NCI-H2107 (cell line): ENCODE results near the gene ETS1.

ENCODE experiments used
- DNase-seq: peaks from one replicate; lab custom pipeline; 2025; lab: John Stamatoyannopoulos, UW

ETS1 gene

DNA sequence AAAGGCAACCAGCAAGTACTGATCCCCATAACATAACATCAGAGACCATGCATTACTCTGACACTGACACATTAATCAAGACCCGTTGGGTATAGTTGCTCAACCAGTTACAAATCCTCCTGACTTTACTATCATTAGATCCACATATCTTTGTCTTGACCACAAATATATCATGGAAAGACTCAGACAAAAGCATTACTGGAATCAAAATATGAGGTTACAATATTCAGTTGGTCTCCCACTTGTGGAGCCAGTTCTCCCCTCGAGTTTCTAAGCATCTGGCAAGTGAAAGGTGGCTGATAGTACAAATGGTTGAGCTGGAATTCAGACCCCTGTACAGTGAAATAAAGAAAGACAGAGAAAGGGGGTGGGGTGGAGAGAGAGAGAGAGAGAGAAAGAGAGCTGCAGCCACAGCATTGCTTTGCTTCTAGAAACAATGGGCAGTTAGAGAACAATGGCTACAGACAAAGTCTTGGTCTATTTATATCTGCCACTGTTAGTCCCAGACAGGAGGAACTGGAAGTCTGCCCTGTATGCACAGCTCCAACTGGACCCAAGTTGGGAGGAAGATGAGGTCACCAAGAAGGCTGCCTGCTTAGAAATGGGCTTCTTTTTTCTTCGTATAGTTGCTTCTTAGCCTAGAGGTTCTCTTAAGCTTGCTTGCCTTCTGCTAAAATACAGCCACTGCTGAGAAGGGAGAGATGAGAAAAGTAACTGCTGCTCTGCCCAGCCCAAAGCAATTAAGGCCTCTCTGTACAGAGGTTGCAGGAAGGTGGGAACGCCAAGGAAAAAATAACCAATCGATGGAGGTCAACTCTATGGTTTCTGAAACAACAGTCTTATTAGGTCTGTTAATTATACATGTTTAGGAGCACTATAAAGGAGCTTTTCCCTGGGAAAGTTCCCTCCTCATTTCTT is 85.5 kb downstream of the ETS1 start:
- DNase-seq, result no peak

GRCh38 chr11:128501008-128501407 is 86.3 kb downstream of the ETS1 start:
- DNase-seq, result no peak

DNA sequence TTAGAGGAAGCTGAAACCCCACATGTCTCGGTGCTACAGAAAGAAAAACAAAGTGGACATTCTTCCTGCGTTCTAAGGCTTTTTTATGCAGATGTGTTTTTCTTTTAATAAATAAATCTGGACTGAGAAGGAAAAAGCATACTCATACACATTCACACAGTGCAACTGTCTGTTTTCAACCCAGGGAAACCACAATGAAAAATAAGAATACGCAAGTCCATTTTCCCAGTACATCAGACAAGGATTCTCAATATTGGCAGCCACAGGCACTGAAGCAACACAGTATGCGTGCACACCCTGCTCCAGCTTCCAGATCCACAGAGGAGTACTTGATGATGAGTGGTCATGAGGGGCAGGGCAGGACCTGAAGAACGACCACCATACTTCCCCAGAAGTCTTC is 86.9 kb downstream of the ETS1 start:
- DNase-seq, result no peak

DNA sequence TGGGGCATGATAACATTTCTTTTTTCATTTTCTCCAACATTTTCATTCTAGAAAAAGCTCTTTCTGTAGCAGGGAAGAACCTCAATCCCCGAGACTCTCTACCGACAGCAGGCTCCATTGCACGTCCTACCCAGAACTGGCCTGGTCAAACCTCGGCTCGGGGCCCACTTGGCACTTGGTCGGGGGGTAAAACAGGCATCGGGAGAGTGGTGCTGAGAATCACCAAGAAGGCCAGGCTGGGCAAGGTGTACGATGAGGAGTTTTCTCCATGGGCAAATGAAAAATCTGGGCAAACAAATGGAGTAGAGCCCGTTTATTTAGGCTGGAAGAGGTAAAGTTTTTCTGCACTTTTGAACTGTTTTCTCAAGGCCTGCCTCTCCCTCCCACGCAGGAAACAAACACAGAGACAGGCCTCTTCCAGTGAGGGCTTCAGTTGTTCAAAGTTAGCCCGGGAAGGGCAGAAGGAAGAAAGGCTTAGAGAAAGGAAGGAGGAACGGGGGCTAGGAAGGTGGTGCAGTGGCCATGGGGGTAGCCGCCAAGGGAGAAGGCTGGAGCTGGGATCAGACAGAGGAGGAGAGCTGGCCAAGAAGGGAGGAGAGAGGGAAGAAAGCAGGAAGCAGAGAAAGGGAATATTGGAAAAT is 87.6 kb downstream of the ETS1 start:
- DNase-seq, result no peak

DNA sequence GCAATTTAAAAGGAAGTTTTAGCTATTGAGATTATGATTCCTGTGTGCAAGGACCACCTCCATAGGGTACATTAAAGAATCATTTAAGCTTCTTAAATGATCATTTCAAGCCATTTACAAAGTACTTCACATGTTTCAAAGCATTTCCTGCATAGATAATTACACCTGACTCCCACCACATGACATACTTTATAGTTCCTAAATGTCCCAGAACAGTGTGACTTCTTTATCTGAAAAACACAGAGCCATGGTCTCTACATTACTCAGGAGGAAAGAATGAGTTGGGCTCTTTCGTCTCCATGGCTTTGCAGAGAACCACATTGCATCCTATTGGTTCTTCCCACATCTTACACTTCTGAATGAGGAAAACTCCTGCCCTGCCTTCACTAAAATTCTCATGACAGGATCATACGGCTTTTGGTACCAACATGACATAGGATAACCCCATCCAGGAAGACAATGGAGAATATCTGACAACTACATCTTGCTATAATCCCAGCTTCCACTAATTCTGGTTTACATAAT is 88.6 kb downstream of the ETS1 start:
- DNase-seq, result no peak

- no peak for DNase-seq
These were observed 89.6 kb downstream of the ETS1 start for GRCh38 chr11:128497776-128498095.

- no peak for DNase-seq
These were observed 90.1 kb downstream of the ETS1 start for GRCh38 chr11:128497061-128497775.

GRCh38 chr11:128496692-128497060 is 90.7 kb downstream of the ETS1 start:
- no peak for DNase-seq

DNA sequence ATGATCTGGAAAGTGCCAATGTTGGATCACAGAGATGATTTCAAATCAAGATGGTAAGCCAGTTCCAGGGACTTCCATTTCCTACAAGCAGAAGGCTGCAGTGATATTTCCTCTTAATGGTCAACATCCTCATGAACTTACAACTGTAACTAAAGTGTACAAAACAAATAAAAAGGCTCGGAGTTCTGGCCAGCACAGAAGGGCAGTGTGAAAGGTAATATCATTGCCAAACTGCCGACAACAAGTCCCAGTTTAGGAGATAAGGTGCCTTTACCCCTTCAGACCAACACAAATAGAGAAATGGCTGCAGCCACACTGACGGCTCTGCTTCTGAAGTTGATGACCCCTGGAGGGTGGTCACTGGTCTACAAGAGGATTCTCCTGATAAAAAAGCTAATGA is 91.1 kb downstream of the ETS1 start:
- no peak for DNase-seq

GRCh38 chr11:128494418-128495332 is 92.7 kb downstream of the ETS1 start:
- no peak for DNase-seq

GRCh38 chr11:128493570-128493965 is 93.8 kb downstream of the ETS1 start:
- DNase-seq, result no peak

- DNase-seq, result no peak
These were observed 94.3 kb downstream of the ETS1 start for GRCh38 chr11:128492903-128493569.

GRCh38 chr11:128492461-128492860 is 94.9 kb downstream of the ETS1 start:
- DNase-seq, result no peak

DNA sequence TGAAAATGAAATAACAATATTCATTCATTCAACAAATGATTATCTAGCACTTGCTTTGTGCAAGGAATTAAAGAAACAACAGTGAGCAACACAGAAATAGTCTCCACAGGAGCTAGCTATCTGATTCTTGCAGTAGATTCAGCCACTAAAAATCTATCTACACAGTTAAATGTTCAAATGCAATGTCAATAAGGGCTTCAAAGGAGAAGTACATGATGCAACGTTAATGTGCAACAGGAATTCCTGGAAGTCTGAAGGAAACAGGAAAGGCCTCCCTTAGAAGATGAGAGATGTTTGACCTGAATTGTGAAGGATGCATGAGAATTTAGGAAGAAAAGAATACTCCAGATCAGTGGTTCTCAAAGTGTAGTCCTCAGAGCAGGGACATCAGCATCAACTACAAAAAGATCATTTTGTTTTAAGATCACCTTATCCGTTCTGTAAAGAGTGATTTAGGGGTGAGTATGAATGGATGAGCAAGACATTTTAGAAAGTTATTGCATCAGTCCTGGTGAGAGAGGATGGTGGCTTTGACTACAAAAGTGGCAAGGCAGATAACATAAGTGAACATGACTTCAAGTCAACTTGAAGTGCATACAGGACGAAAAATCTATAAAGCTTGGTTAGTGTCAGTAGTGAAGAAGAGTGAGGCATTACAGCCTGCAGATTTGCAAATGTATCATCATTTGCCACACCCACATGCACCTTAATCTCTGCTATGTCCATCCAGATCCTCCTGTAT is 96.0 kb downstream of the ETS1 start:
- no peak for DNase-seq

GRCh38 chr11:128490092-128490491 is 97.3 kb downstream of the ETS1 start:
- no peak for DNase-seq

DNA sequence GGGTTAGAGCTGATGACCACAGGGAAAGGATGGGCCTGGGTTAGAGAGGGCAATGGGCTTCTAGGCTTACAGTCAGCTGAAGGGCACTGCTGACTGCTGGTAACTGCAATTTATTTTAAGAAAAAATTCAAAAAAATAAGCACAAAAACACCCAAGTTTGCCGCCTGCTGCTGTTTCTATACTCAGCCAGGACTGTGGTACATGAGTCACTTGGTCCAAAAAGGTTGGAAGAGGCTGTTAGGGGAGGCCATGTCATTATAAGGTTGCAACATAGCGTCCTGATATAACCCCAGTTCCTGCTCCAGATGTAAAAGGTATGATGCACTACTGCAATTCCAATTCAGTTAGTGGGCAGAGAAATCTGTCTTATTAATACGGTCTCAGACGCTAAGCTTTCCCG is 98.9 kb downstream of the ETS1 start:
- no peak for DNase-seq

DNA sequence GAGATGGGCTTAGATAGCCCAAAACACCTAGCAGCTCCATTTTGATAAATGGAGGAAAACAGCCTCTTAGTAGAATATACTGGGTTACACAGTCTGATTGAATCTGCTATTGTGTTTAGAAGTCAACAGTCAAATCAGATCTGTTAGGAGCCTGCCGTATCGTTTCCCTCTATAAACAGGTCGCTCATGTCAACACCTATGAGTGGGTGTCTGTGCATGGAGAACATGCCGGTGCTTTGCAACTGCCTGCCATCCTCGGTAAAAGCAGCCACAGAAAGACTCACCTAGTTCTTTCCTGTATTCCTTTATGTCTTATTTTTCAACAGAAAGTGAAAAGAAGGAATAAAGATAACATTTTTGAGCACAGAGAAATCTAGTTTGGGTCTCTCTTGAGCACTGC is 99.4 kb downstream of the ETS1 start:
- DNase-seq, result no peak

DNA sequence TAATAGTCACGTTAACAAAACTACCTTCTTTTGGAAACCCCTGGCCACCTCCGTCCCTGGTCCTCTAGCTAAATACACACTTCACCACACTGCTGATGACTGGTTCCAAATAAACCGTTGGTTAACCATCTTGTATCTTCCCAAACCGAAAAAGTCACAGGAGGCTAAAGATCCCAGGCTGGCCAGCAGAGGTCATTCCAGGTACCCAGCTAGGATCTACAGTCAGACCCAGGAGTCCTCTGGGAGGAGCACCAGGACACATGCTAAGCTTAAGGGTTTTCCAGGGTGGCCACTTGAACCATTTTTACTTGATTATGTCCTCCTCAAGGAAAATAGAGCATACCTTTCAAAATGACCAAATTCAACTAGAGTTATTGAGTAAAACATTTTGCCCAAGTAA is 103.2 kb downstream of the ETS1 start:
- DNase-seq, result no peak

- no peak for DNase-seq
These were observed 104.1 kb downstream of the ETS1 start for GRCh38 chr11:128483211-128483788.

DNA sequence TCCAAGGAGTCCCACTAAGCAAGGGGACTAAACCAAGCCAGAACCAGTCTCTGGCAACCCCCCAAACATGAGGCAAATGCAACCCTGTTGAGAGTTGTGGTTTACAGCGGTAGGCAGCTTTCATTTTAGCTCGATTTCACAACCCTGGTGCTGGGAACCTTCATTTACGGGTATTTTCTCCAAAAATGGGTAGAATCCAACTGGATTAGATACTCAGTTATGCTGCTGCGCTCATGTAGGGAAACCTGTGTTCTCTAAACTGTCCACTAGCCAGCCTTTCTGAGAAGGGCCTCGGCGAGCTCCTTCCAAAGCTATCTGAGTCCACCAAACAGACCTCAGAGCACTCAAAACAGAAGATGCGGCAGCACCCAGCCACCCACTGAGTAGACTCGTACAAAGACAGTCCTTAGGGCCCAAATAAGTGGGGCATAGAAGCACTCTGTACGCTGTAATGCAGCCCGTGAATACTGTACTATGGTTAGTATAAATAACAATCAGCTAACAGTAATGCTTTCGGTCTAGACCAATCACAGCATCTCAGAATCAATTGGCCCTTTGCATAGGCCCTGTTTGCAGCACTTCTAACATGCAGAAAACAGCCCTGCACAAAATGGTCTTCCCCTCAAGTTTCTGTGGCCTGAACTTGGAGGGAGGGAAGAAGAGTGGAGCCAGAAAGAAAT is 104.7 kb downstream of the ETS1 start:
- DNase-seq, result no peak
